WTC11 (cell line): ENCODE results near the gene PRELID2. TPM values are rescaled to one million over a fixed set of nuclear protein-coding genes. Genes with fewer than 3 reads are reported as not detected.

Experiments used
- ATAC-seq: fragments of 200-7000 bp; cut with Tn5 transposase; 2 replicates; pipeline ENCODE4 v1.10.0; 2021; ENCODE audit warnings: mild to moderate bottlenecking, moderate library complexity
- CTCF ChIA-PET: fragments of 300-600 bp; sonication (Branson Sonifier 250); formaldehyde crosslinking; loops from one replicate; lab custom pipeline; 2021; ENCODE audit warnings: antibody characterized with exemption; lab: Charles Lee
- POLR2A ChIA-PET: fragments of 350-600 bp; sonication (Branson Sonifier 250); formaldehyde crosslinking; loops from one replicate; lab custom pipeline; 2021; ENCODE audit warnings: antibody characterized with exemption; lab: Charles Lee
- DNase-seq: peaks from one replicate; pipeline ENCODE4 v3.0.0; 2021; ENCODE audit warnings: low spot score
- H3K27ac Mint-ChIP-seq: 2 replicates; pipeline ENCODE4 v1.8.0; 2021; ENCODE audit warnings: mixed read lengths
- H3K27me3 Mint-ChIP-seq: 2 replicates; pipeline ENCODE4 v1.8.0; 2021; ENCODE audit warnings: low read depth, mild to moderate bottlenecking, moderate library complexity, mixed read lengths
- H3K36me3 Mint-ChIP-seq: 2 replicates; pipeline ENCODE4 v1.8.0; 2021; ENCODE audit warnings: mixed read lengths
- H3K4me1 Mint-ChIP-seq: 2 replicates; pipeline ENCODE4 v1.8.0; 2022; ENCODE audit warnings: mixed read lengths
- H3K4me3 Mint-ChIP-seq: 2 replicates; pipeline ENCODE4 v1.8.0; 2021; ENCODE audit warnings: mild to moderate bottlenecking, moderate library complexity, mixed read lengths
- H3K9me3 Mint-ChIP-seq: 2 replicates; pipeline ENCODE4 v1.8.0; 2021; ENCODE audit warnings: mixed read lengths
- ATF1 ChIP-seq: sonication (generic); formaldehyde crosslinking; IDR thresholded peaks from 2 replicates; pipeline ENCODE4 v1.8.1; 2023; ENCODE audit warnings: mild to moderate bottlenecking, moderate library complexity, missing genetic modification reagents
- E2F5 ChIP-seq: sonication (generic); formaldehyde crosslinking; IDR thresholded peaks from 2 replicates; pipeline ENCODE4 v1.8.1; 2022; ENCODE audit warnings: mild to moderate bottlenecking, moderate library complexity, missing genetic modification reagents
- EMX1 ChIP-seq: fragments of 250-450 bp; sonication (Bioruptor Pico); IDR thresholded peaks from 2 replicates; pipeline ENCODE4 v1.8.0; 2021; ENCODE audit warnings: mild to moderate bottlenecking
- FOXK1 ChIP-seq: sonication (generic); formaldehyde crosslinking; IDR thresholded peaks from 2 replicates; pipeline ENCODE4 v1.8.0; 2022; ENCODE audit warnings: mild to moderate bottlenecking, moderate library complexity, missing genetic modification reagents
- GABPB1 ChIP-seq: sonication (generic); formaldehyde crosslinking; IDR thresholded peaks from 2 replicates; pipeline ENCODE4 v1.8.1; 2023; ENCODE audit warnings: mild to moderate bottlenecking, missing genetic modification reagents
- HMGA2 ChIP-seq: fragments of 250-450 bp; sonication (Bioruptor Pico); IDR thresholded peaks from 2 replicates; pipeline ENCODE4 v1.4.0; 2021; ENCODE audit warnings: mild to moderate bottlenecking, moderate library complexity
- IRF2 ChIP-seq: sonication (generic); formaldehyde crosslinking; IDR thresholded peaks from 2 replicates; pipeline ENCODE4 v1.8.0; 2022; ENCODE audit warnings: low read depth, missing genetic modification reagents, borderline replicate concordance
- KAT7 ChIP-seq: sonication (generic); formaldehyde crosslinking; IDR thresholded peaks from 2 replicates; pipeline ENCODE4 v1.8.1; 2023; ENCODE audit warnings: missing genetic modification reagents, mild to moderate bottlenecking, borderline replicate concordance
- MYBL2 ChIP-seq: sonication (generic); formaldehyde crosslinking; IDR thresholded peaks from 2 replicates; pipeline ENCODE4 v1.8.1; 2023; ENCODE audit warnings: mild to moderate bottlenecking, moderate library complexity, missing genetic modification reagents
- RELA ChIP-seq: sonication (generic); formaldehyde crosslinking; IDR thresholded peaks from 2 replicates; pipeline ENCODE4 v1.8.1; 2022; ENCODE audit warnings: missing genetic modification reagents, mild to moderate bottlenecking, borderline replicate concordance
- RORB ChIP-seq: fragments of 250-450 bp; sonication (Bioruptor Pico); IDR thresholded peaks from 2 replicates; pipeline ENCODE4 v1.9.0; 2021; ENCODE audit warnings: mild to moderate bottlenecking
- USF2 ChIP-seq: sonication (generic); formaldehyde crosslinking; IDR thresholded peaks from 2 replicates; pipeline ENCODE4 v1.8.1; 2023; ENCODE audit warnings: mild to moderate bottlenecking, missing genetic modification reagents, moderate library complexity
- total RNA-seq: library from RNA; stranded (reverse); gene quantifications from 3 replicates; pipeline ENCODE4 v1.2.3, GENCODE V29; 2021
- TF ChIP-seq, protein P1 (sequence below): sonication (generic); formaldehyde crosslinking; IDR thresholded peaks from 2 replicates; pipeline ENCODE4 v1.8.0; 2023; ENCODE audit warnings: missing genetic modification reagents
- TF ChIP-seq, protein P2 (sequence below): sonication (generic); formaldehyde crosslinking; IDR thresholded peaks from 2 replicates; pipeline ENCODE4 v1.8.1; 2023; ENCODE audit warnings: mild to moderate bottlenecking, missing genetic modification reagents, borderline replicate concordance
- TF ChIP-seq, protein P3 (sequence below): sonication (generic); formaldehyde crosslinking; IDR thresholded peaks from 2 replicates; pipeline ENCODE4 v1.8.1; 2023; ENCODE audit warnings: mild to moderate bottlenecking, missing genetic modification reagents
- TF ChIP-seq, protein P4 (sequence below): fragments of 200-600 bp; IDR thresholded peaks from 2 replicates; pipeline ENCODE4 v1.8.0; 2022; ENCODE audit warnings: antibody characterized with exemption

PRELID2 gene
- total RNA-seq, 1 experiment from 2014 or later = 10.0 TPM

DNA sequence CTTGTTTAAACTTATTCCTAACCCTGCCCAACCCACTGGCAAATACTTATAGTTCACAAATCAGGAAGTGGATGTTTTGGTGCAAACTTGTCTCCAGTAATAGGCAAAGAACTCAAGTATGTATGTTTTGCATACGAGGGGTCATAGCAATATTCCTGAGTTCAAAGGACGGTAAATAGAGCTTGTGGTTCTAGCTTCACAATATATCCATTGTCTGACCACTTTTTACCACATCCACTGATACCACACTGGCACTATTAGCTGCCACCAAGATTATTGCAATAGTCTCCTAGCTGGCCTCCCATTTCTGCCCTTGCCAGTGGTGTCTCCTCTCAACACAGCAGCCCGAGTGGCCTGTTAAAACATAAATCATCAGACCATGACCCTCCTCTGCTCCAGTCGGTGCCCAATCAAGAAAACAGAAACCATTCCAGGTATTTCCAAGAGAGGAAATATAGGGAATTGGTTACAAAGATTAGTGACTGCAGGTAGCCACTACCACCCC is 20.7 kb upstream of the PRELID2 start (continued):
- TF ChIP-seq, protein P1, sequence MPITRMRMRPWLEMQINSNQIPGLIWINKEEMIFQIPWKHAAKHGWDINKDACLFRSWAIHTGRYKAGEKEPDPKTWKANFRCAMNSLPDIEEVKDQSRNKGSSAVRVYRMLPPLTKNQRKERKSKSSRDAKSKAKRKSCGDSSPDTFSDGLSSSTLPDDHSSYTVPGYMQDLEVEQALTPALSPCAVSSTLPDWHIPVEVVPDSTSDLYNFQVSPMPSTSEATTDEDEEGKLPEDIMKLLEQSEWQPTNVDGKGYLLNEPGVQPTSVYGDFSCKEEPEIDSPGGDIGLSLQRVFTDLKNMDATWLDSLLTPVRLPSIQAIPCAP (CRISPR knock-in tag) = no peak
- TF ChIP-seq USF2 (CRISPR knock-in tag) (no peak), MYBL2 (CRISPR knock-in tag) (no peak), ATF1 (no peak)

GRCh38 chr5:145854651-145855258 is 19.6 kb upstream of the PRELID2 start:
- ChIA-PET POLR2A (no interaction called here), CTCF (interaction anchor here (0.6 to 0.9 kb wide), 2 partner anchors 20 to 204 kb away, joined by 3 to 4 read pairs; partner anchors contain the start of gene PRELID2)
- Mint-ChIP-seq H3K4me1 (peaks cover 24% of the 10 kb centered on the region), H3K4me3 (no peak overlapping the region), H3K36me3 (no peaks in the 10 kb centered on the region), H3K27ac (no peak overlapping the region), H3K9me3 (no peaks in the 10 kb centered on the region), H3K27me3 (no peaks in the 10 kb centered on the region)
- DNase-seq = no peak
- TF ChIP-seq, protein P2, sequence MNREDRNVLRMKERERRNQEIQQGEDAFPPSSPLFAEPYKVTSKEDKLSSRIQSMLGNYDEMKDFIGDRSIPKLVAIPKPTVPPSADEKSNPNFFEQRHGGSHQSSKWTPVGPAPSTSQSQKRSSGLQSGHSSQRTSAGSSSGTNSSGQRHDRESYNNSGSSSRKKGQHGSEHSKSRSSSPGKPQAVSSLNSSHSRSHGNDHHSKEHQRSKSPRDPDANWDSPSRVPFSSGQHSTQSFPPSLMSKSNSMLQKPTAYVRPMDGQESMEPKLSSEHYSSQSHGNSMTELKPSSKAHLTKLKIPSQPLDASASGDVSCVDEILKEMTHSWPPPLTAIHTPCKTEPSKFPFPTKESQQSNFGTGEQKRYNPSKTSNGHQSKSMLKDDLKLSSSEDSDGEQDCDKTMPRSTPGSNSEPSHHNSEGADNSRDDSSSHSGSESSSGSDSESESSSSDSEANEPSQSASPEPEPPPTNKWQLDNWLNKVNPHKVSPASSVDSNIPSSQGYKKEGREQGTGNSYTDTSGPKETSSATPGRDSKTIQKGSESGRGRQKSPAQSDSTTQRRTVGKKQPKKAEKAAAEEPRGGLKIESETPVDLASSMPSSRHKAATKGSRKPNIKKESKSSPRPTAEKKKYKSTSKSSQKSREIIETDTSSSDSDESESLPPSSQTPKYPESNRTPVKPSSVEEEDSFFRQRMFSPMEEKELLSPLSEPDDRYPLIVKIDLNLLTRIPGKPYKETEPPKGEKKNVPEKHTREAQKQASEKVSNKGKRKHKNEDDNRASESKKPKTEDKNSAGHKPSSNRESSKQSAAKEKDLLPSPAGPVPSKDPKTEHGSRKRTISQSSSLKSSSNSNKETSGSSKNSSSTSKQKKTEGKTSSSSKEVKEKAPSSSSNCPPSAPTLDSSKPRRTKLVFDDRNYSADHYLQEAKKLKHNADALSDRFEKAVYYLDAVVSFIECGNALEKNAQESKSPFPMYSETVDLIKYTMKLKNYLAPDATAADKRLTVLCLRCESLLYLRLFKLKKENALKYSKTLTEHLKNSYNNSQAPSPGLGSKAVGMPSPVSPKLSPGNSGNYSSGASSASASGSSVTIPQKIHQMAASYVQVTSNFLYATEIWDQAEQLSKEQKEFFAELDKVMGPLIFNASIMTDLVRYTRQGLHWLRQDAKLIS = no peak
- no peak for TF ChIP-seq FOXK1
- no peak for TF ChIP-seq E2F5 (CRISPR knock-in tag)
- TF ChIP-seq GABPB1 (CRISPR knock-in tag) = no peak
- TF ChIP-seq KAT7 (CRISPR knock-in tag) = no peak
- TF ChIP-seq, protein P3, sequence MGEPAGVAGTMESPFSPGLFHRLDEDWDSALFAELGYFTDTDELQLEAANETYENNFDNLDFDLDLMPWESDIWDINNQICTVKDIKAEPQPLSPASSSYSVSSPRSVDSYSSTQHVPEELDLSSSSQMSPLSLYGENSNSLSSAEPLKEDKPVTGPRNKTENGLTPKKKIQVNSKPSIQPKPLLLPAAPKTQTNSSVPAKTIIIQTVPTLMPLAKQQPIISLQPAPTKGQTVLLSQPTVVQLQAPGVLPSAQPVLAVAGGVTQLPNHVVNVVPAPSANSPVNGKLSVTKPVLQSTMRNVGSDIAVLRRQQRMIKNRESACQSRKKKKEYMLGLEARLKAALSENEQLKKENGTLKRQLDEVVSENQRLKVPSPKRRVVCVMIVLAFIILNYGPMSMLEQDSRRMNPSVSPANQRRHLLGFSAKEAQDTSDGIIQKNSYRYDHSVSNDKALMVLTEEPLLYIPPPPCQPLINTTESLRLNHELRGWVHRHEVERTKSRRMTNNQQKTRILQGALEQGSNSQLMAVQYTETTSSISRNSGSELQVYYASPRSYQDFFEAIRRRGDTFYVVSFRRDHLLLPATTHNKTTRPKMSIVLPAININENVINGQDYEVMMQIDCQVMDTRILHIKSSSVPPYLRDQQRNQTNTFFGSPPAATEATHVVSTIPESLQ = no peak
- TF ChIP-seq RELA = no peak
- no peak for ATAC-seq

- no peaks in the 10 kb centered on the region; the same call in 1 of the 2 replicates for H3K27me3 Mint-ChIP-seq
- ATAC-seq = no peak
- POLR2A ChIA-PET = no interaction called here
These were observed 18.7 kb upstream of the PRELID2 start for GRCh38 chr5:145853781-145854376.

More at GRCh38 chr5:145853781-145854376, 18.7 kb upstream of the PRELID2 start:
- CTCF ChIA-PET = no interaction called here
- peaks cover 24% of the 10 kb centered on the region for H3K4me1 Mint-ChIP-seq
- H3K36me3 Mint-ChIP-seq = no peaks in the 10 kb centered on the region
- no peak overlapping the region for H3K27ac Mint-ChIP-seq
- no peak for TF ChIP-seq RORB (CRISPR knock-in tag)
- no peak for TF ChIP-seq FOXK1
- no peak for TF ChIP-seq IRF2 (CRISPR knock-in tag)
- no peak for TF ChIP-seq EMX1
- TF ChIP-seq, protein P4, sequence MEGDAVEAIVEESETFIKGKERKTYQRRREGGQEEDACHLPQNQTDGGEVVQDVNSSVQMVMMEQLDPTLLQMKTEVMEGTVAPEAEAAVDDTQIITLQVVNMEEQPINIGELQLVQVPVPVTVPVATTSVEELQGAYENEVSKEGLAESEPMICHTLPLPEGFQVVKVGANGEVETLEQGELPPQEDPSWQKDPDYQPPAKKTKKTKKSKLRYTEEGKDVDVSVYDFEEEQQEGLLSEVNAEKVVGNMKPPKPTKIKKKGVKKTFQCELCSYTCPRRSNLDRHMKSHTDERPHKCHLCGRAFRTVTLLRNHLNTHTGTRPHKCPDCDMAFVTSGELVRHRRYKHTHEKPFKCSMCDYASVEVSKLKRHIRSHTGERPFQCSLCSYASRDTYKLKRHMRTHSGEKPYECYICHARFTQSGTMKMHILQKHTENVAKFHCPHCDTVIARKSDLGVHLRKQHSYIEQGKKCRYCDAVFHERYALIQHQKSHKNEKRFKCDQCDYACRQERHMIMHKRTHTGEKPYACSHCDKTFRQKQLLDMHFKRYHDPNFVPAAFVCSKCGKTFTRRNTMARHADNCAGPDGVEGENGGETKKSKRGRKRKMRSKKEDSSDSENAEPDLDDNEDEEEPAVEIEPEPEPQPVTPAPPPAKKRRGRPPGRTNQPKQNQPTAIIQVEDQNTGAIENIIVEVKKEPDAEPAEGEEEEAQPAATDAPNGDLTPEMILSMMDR = no peak
- TF ChIP-seq HMGA2 (CRISPR knock-in tag) = no peak
- TF ChIP-seq, all 79 proteins: peak for 0
- Mint-ChIP-seq H3K4me3 (no peak overlapping the region), H3K9me3 (no peaks in the 10 kb centered on the region)
- DNase-seq = no peak
